Panc1 (cell line): ENCODE measurements around the gene POLD3. TPM values are rescaled to one million over a fixed set of nuclear protein-coding genes. Genes with fewer than 3 reads are reported as not detected.

ENCODE experiments used
- ATAC-seq: fragments of 200-7000 bp; cut with Tn5 transposase; 2 replicates; pipeline ENCODE4 v1.9.1; 2020; ENCODE audit warnings: mild to moderate bottlenecking, moderate library complexity
- BruUV-seq: library from RNA; stranded (reverse); fragments of 400-500 nt; replicated peaks from 2 replicates; lab custom pipeline; 2021; lab: Mats Ljungman, UMichigan
- CTCF ChIA-PET: fragments of 300-600 bp; sonication (Branson Sonifier 250); formaldehyde crosslinking; loops from one replicate; lab custom pipeline; 2022; ENCODE audit warnings: antibody characterized with exemption; lab: Charles Lee
- POLR2A ChIA-PET: fragments of 300-600 bp; sonication (Branson Sonifier 250); formaldehyde crosslinking; loops from one replicate; lab custom pipeline; 2022; ENCODE audit warnings: antibody characterized with exemption; lab: Charles Lee
- DNase-seq: peaks from one replicate; pipeline ENCODE4 v3.0.0-alpha.2; 2010; ENCODE audit warnings: low read depth, low spot score
- H3K27ac ChIP-seq: 2 replicates; pipeline ENCODE4 v1.5.1; 2011; ENCODE audit warnings: mild to moderate bottlenecking, low read length, inconsistent platforms
- H3K27me3 ChIP-seq: fragments of 200-500 bp; sonication (Bioruptor generic); 2 replicates; pipeline ENCODE4 v1.6.0; 2014; ENCODE audit warnings: low read length, inconsistent platforms; ENCODE audit not compliant: control insufficient read depth, insufficient read depth
- H3K36me3 ChIP-seq: fragments of 200-500 bp; sonication (Bioruptor generic); 2 replicates; pipeline ENCODE4 v1.5.1; 2014; ENCODE audit warnings: inconsistent platforms, mild to moderate bottlenecking, low read length, moderate library complexity; ENCODE audit not compliant: control insufficient read depth, insufficient read depth
- H3K4me1 ChIP-seq: 2 replicates; pipeline ENCODE4 v1.5.1; 2011; ENCODE audit warnings: inconsistent platforms, mild to moderate bottlenecking, low read length, moderate library complexity; ENCODE audit not compliant: control insufficient read depth, insufficient read depth
- H3K4me3 ChIP-seq, 2 experiments: 2 replicates each; pipeline ENCODE4 v1.5.1; 2011 to 2012; ENCODE audit warnings: low read depth in 2 of 2, low read length in 2 of 2, mild to moderate bottlenecking in 2 of 2, inconsistent platforms in 1 of 2, moderate library complexity in 1 of 2
- H3K9me3 ChIP-seq: fragments of 200-500 bp; sonication (Bioruptor generic); 2 replicates; pipeline ENCODE4 v1.5.1; 2014; ENCODE audit warnings: low read depth, mild to moderate bottlenecking, inconsistent platforms, low read length, moderate library complexity; ENCODE audit not compliant: control insufficient read depth, insufficient read depth
- POLR2AphosphoS5 ChIP-seq: IDR thresholded peaks from 2 replicates; pipeline ENCODE4 v1.6.1; 2012; ENCODE audit warnings: mild to moderate bottlenecking, low read depth, low read length, moderate library complexity
- SIN3A ChIP-seq: IDR thresholded peaks from 2 replicates; pipeline ENCODE4 v1.6.1; 2012; ENCODE audit warnings: low read depth, mild to moderate bottlenecking, low read length, moderate library complexity, borderline replicate concordance; ENCODE audit not compliant: insufficient read depth
- TCF7L2 ChIP-seq: IDR thresholded peaks from 2 replicates; pipeline ENCODE4 v1.6.1; 2011; ENCODE audit warnings: mild to moderate bottlenecking, low read depth, low read length, inconsistent platforms
- in situ Hi-C: cut with HindIII; loops from 2 replicates; pipeline ENCODE4 v1.10.0; 2016; ENCODE audit warnings: low sequenced_read_pairs, low pct_unique_long_range_greater_than_20kb
- intact Hi-C: fragments of 100-400 bp; cut with micrococcal nuclease; formaldehyde crosslinking; loops from one replicate; pipeline ENCODE4 v1.10.0; 2022; ENCODE audit not compliant: unreplicated experiment
- total RNA-seq: library from RNA; stranded (reverse); gene quantifications from one replicate; pipeline ENCODE4 v1.2.1, GENCODE V29; 2021; ENCODE audit not compliant: unreplicated experiment
- TF ChIP-seq, protein P1 (sequence below): fragments of 450-650 bp; IDR thresholded peaks from 2 replicates; pipeline ENCODE4 v1.5.1; 2017; ENCODE audit warnings: mild to moderate bottlenecking
- TF ChIP-seq, protein P2 (sequence below), 2 experiments: IDR thresholded peaks; 2 replicates each; pipeline ENCODE4 v1.6.1; 2011 to 2012; ENCODE audit warnings: low read depth in 2 of 2, control low read depth in 1 of 2, low read length in 1 of 2, mild to moderate bottlenecking in 1 of 2, moderate library complexity in 1 of 2; ENCODE audit not compliant: insufficient read depth in 1 of 2

Gene POLD3
- total RNA-seq, 1 experiment from 2014 or later, result 31.7 TPM

DNA sequence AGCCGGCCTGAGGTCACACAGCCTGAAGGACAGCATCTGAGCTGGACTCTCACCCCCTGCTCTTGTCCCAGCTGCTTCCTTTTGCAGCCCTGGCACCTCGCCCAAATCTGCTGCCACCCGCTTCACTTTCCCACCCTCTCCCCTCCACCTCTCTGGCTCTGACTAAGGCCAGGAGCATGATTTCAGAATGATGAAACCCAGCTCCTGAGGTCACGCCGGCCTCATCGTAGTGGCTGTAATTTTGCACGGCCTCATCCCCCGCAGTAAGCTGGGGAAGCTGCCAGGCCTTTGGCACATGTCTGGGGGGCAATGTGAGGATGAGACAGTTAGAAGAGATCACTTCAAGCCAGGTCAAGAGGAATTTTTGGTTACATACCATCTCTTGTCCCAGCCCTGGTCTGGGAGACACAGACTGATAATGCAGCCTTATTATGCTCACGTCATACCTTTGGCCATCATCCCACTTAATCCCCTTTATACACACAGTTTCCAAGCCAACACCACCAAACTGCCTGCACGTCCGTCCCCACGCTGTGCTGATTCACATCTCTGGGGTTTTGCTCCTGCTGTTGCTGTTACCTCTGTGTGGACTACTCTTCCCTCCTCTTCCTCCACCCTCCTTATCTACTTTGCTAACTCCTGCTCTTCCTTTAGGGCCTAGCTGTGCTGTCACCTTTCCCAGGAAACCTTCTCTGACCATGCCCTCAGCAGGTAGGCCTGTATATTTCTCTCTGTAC, 80.7 kb downstream of the POLD3 start:
- no TSS peak for BruUV-seq
- CTCF ChIA-PET, result no interaction called here
- DNase-seq, result no peak
- ATAC-seq, result peak; percentile 33
- intact Hi-C loops, result no loop called here
- TF ChIP-seq, protein P1, sequence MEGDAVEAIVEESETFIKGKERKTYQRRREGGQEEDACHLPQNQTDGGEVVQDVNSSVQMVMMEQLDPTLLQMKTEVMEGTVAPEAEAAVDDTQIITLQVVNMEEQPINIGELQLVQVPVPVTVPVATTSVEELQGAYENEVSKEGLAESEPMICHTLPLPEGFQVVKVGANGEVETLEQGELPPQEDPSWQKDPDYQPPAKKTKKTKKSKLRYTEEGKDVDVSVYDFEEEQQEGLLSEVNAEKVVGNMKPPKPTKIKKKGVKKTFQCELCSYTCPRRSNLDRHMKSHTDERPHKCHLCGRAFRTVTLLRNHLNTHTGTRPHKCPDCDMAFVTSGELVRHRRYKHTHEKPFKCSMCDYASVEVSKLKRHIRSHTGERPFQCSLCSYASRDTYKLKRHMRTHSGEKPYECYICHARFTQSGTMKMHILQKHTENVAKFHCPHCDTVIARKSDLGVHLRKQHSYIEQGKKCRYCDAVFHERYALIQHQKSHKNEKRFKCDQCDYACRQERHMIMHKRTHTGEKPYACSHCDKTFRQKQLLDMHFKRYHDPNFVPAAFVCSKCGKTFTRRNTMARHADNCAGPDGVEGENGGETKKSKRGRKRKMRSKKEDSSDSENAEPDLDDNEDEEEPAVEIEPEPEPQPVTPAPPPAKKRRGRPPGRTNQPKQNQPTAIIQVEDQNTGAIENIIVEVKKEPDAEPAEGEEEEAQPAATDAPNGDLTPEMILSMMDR, result no peak
- no peak for TF ChIP-seq TCF7L2
- no peak for TF ChIP-seq SIN3A
- TF ChIP-seq, protein P2, sequence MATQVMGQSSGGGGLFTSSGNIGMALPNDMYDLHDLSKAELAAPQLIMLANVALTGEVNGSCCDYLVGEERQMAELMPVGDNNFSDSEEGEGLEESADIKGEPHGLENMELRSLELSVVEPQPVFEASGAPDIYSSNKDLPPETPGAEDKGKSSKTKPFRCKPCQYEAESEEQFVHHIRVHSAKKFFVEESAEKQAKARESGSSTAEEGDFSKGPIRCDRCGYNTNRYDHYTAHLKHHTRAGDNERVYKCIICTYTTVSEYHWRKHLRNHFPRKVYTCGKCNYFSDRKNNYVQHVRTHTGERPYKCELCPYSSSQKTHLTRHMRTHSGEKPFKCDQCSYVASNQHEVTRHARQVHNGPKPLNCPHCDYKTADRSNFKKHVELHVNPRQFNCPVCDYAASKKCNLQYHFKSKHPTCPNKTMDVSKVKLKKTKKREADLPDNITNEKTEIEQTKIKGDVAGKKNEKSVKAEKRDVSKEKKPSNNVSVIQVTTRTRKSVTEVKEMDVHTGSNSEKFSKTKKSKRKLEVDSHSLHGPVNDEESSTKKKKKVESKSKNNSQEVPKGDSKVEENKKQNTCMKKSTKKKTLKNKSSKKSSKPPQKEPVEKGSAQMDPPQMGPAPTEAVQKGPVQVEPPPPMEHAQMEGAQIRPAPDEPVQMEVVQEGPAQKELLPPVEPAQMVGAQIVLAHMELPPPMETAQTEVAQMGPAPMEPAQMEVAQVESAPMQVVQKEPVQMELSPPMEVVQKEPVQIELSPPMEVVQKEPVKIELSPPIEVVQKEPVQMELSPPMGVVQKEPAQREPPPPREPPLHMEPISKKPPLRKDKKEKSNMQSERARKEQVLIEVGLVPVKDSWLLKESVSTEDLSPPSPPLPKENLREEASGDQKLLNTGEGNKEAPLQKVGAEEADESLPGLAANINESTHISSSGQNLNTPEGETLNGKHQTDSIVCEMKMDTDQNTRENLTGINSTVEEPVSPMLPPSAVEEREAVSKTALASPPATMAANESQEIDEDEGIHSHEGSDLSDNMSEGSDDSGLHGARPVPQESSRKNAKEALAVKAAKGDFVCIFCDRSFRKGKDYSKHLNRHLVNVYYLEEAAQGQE (IDR thresholded peaks at IDR 0.05; ENCODE audit: insufficient read depth in 1 of 2, low read depth in 2 of 2, low read length in 1 of 2), result no peak
- no peak for TF ChIP-seq POLR2AphosphoS5
- POLR2A ChIA-PET, result no interaction called here
- Histone ChIP-seq H3K27ac (no peak overlapping the region), H3K4me3 (no peak overlapping the region), H3K9me3 (no peaks in the 10 kb centered on the region), H3K27me3 (no peaks in the 10 kb centered on the region), H3K4me1 (no peaks in the 10 kb centered on the region), H3K36me3 (no peaks in the 10 kb centered on the region)
- in situ Hi-C loops, result no loop called here

DNA sequence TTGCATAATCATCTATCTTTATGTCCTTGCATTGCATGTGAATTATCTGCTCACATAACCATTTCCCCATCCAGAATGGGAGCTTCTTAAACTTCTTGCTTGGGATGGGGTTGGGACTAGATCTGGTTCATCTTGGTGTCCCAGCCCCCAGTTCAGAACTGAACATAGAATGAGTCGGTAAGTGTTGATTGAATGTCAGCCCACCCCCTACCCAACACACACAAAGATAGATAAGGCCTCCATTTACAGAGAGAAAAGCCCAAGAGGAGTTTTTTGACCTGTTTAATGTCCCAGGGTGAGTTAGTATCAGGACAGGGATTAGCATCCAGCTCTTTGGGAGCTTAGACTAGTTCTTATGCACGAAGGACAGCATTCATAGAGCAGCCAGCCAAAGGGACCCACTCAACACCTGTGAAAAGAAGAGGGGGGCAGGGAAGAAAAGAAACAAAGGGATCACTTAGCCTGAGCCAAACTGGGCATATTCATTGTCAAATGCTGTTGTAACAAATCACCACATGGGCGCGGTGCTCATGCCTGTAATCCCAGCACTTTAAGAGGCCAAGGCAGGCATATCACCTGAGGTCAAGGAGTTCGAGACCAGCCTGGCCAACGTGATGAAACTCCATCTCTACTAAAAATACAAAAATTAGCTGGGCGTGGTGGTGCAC, 81.4 kb downstream of the POLD3 start:
- POLR2A ChIA-PET, result no interaction called here
- intact Hi-C loops (no loop called here), in situ Hi-C loops (no loop called here)
- Histone ChIP-seq H3K9me3 (no peaks in the 10 kb centered on the region), H3K4me3 (no peak overlapping the region), H3K4me1 (no peaks in the 10 kb centered on the region), H3K36me3 (no peaks in the 10 kb centered on the region), H3K27me3 (no peaks in the 10 kb centered on the region), H3K27ac (no peak overlapping the region)
- BruUV-seq, result no TSS peak
- CTCF ChIA-PET, result interaction anchor here (1.5 kb wide), 1 partner anchor 29 kb away, joined by 3 read pairs; no protein-coding TSS in a partner anchor
- DNase-seq (no peak), ATAC-seq (no peak)
- no peak for TF ChIP-seq SIN3A
- TF ChIP-seq TCF7L2, result no peak
- TF ChIP-seq, protein P2 (IDR thresholded peaks at IDR 0.05; ENCODE audit: insufficient read depth in 1 of 2, low read depth in 2 of 2, low read length in 1 of 2), result no peak
- TF ChIP-seq, protein P1, result no peak
- TF ChIP-seq POLR2AphosphoS5, result no peak
